ENCODE measurements around the gene LRRC55. TPM values are rescaled to one million over a fixed set of nuclear protein-coding genes. Genes with fewer than 3 reads are reported as not detected.

The LRRC55 gene
- total RNA-seq, 4 donors from 2014 or later, result not detected

- Histone ChIP-seq H3K4me3 (no peak overlapping the region), H3K36me3 (no peaks in the 10 kb centered on the region), H3K27ac (no peak overlapping the region), H3K4me1 (peaks cover 0 to 4% (median 0%) of the 10 kb centered on the region in 4 donors), H3K27me3 (peaks cover 0 to 16% of the 10 kb centered on the region in 2 donors), H3K9me3 (no peaks in the 10 kb centered on the region)
- TF ChIP-seq CTCF (IDR thresholded peaks at IDR 0.05) (no peak), EP300 (IDR thresholded peaks at IDR 0.05) (no peak), POLR2A (IDR thresholded peaks at IDR 0.05) (no peak)
- no peak for DNase-seq (ENCODE audit: low spot score in 2 of 2)
These were observed 6.3 kb upstream of the LRRC55 start for GRCh38 chr11:57175478-57175877.

GRCh38 chr11:57178334-57178733 lies 3.4 kb upstream of the LRRC55 start:
- no peak overlapping the region for H3K4me3 ChIP-seq
- no peak for DNase-seq (ENCODE audit: low spot score in 2 of 2)
- no peak overlapping the region for H3K27ac ChIP-seq
- H3K36me3 ChIP-seq, result no peaks in the 10 kb centered on the region
- 58 to 62% methylated on average over 2 of the region's 2 CpGs for WGBS, 2 donors
- TF ChIP-seq CTCF (IDR thresholded peaks at IDR 0.05), result no peak
- TF ChIP-seq EP300 (IDR thresholded peaks at IDR 0.05), result no peak
- TF ChIP-seq POLR2A (IDR thresholded peaks at IDR 0.05), result no peak
- no peaks in the 10 kb centered on the region for H3K9me3 ChIP-seq
- H3K4me1 ChIP-seq, result peaks cover 0 to 5% (median 0%) of the 10 kb centered on the region in 4 donors
- H3K27me3 ChIP-seq, result peaks cover 0 to 37% of the 10 kb centered on the region in 2 donors

GRCh38 chr11:57179681-57180080 lies 2.1 kb upstream of the LRRC55 start:
- DNase-seq (ENCODE audit: low spot score in 2 of 2), result no peak
- H3K9me3 ChIP-seq, result no peaks in the 10 kb centered on the region
- WGBS, 2 donors, result 40 to 41% methylated on average over 7 of the region's 7 CpGs

GRCh38 chr11:57180081-57180561 lies 1.6 kb upstream of the LRRC55 start:
- no peaks in the 10 kb centered on the region for H3K36me3 ChIP-seq
- H3K27me3 ChIP-seq, result peaks cover 0 to 37% of the 10 kb centered on the region in 2 donors

More at GRCh38 chr11:57179681-57180080, 2.1 kb upstream of the LRRC55 start:
- peaks cover 0 to 5% (median 0%) of the 10 kb centered on the region in 4 donors for H3K4me1 ChIP-seq
- no peak overlapping the region for H3K4me3 ChIP-seq
- peaks cover 0 to 37% of the 10 kb centered on the region in 2 donors for H3K27me3 ChIP-seq
- H3K36me3 ChIP-seq, result no peaks in the 10 kb centered on the region
- TF ChIP-seq POLR2A (IDR thresholded peaks at IDR 0.05) (no peak), EP300 (IDR thresholded peaks at IDR 0.05) (no peak), CTCF (IDR thresholded peaks at IDR 0.05) (no peak)
- H3K27ac ChIP-seq, result no peak overlapping the region

GRCh38 chr11:57180964-57181363 lies 789 bp upstream of the LRRC55 start:
- WGBS, 2 donors, result 77 to 89% methylated on average over 2 of the region's 2 CpGs
- Histone ChIP-seq H3K27me3 (peaks cover 0 to 37% of the 10 kb centered on the region in 2 donors), H3K27ac (no peak overlapping the region), H3K4me3 (no peak overlapping the region), H3K36me3 (no peaks in the 10 kb centered on the region), H3K4me1 (peaks cover 0 to 5% (median 0%) of the 10 kb centered on the region in 4 donors), H3K9me3 (no peaks in the 10 kb centered on the region)
- DNase-seq (ENCODE audit: low spot score in 2 of 2), result no peak
- no peak for TF ChIP-seq CTCF (IDR thresholded peaks at IDR 0.05)
- no peak for TF ChIP-seq POLR2A (IDR thresholded peaks at IDR 0.05)
- TF ChIP-seq EP300 (IDR thresholded peaks at IDR 0.05), result no peak

More at GRCh38 chr11:57180081-57180561, 1.6 kb upstream of the LRRC55 start:
- DNase-seq (ENCODE audit: low spot score in 2 of 2), result no peak
- Histone ChIP-seq H3K27ac (no peak overlapping the region), H3K9me3 (no peaks in the 10 kb centered on the region), H3K4me1 (peaks cover 0 to 5% (median 0%) of the 10 kb centered on the region in 4 donors), H3K4me3 (no peak overlapping the region)
- TF ChIP-seq EP300 (IDR thresholded peaks at IDR 0.05) (no peak), CTCF (IDR thresholded peaks at IDR 0.05) (no peak), POLR2A (IDR thresholded peaks at IDR 0.05) (no peak)
- 15 to 18% methylated on average over 24 of the region's 24 CpGs for WGBS, 2 donors
